GM18505 (cell line): ENCODE data around the gene DLD.
A peak's percentile ranks its signal among the peaks of the same experiment; 100 is the strongest.
"Not testable (repeated sequence)": the region's sequence is repeated elsewhere in the genome, so short reads cannot be mapped to it uniquely, and the experiment has no call there.

Experiments used
- ATAC-seq: cut with Tn5 transposase; IDR thresholded peaks from one replicate; pipeline ENCODE4 v1.9.1; 2021; ENCODE audit not compliant: unreplicated experiment
- POLR2A ChIP-seq: IDR thresholded peaks from 4 replicates; pipeline ENCODE4 v1.6.1; 2011; ENCODE audit warnings: borderline replicate concordance; ENCODE audit not compliant: insufficient read depth, insufficient read length; ENCODE audit errors: extremely low read depth

The DLD gene

DNA sequence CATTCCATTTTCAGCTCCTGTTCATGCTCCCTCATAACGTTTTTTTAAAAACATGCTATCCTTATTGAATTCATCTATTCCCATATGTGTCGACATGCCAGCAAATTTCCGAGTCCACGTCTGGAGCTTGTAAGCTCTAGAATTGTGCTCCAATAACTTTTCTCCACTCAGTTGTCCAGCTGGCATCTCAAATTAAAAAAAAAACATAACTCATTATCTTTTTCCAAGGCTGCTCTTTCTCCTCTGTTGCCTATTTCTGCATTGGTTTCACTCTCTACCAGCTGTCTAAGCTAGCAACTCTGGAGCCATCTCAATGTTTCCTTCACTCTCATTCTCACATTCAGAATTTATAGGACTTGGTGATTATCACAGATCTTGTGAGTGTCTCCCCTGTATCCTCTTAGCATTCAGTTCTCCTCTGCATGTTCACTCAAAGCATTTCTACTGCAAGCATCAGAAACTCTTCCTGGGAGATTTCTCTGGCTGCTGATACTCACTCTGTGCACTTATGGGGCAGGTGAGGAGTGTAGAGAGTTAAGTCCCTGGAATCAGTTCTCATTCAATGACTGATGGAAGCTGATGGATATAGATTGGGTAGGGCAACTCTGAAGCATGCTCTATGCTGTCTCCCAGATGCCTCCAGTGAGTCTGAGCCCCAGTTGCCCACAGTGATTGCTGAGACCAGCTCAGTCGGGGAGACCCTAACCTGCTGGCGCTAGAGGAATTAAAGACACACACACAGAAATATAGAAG is 6.7 kb upstream of the DLD start:
- ATAC-seq = no peak
- TF ChIP-seq POLR2A = no peak

- ATAC-seq = not testable (repeated sequence)
Measured at GRCh38 chr7:107887827-107888226, 3.2 kb upstream of the DLD start.

DNA sequence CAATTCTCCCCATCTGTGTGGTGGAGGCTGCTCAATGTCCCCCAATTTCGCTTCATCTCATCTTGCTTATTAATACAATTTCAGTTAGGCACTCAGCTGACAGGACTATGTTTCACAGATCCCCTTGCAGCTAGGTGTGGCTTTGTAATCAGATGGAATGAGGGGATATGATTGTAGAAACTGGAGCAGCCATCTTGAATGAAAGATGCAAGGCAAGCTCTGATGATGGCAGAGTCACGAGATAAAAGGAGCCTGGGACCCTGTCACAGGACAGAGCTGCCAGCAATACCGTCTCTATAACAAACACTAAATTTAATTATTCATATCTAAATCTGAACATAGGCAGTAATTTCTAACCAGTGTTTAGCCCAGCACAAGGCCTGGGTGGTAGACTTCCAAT is 991 bp upstream of the DLD start:
- no peak for ATAC-seq
- TF ChIP-seq POLR2A = no peak

DNA sequence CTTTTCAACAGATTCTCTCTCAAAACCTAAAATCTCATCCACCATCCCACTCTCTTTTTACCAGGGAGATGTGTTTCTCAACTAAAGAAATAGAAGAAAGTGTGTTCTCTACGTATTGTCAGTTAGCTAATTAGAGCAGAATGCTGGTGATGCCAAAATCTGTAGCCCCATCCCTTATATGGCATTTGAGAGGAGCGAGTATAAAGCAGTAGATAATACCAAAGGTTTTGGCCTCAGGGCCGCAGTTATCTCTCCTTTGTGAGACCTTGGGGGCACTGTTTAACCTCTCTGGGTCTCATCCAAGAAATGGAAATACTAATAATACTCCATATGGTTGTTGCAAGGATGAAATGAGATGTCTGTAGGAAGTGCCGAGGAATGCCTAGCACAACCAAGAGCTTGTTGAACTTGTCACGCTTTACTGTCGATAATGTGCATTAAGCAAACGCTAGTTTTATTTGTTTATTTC is 456 bp upstream of the DLD start:
- TF ChIP-seq POLR2A = no peak
- peak; percentile 0 for ATAC-seq

DNA sequence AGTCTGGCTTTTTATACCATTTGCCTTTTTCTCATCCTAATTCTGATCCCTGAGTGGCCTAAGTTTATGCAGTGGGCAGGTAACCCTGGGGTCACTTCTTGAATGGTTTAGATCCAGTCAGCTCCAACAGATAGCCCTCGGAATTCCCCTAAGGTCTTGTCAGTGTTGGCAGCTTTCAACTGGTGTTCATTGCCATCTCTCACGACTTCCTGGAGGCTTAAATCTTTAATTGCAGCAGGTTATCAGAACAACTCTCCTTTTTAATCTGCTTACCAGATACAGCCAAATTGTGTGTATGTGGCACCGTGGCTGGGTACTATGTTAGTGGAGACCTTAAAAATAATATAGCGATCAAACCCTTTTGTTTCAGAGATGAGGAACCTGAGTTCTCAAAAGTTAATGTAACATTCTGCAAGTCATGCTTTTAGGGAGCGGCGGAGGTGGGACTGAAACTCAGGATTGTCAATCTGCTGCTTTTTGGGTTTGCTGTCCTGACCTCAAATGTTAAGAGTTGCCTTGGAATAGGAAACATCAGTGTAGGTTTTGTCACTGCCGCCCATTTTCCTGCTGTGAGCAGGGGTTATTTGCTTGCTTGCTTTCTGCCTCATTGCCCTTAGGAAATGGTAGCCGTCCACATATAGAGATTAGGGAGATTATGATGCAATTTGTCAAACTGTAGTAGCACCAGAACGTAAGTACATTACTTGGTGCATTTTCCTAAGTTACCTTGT is 818 bp downstream of the DLD start:
- peak; percentile 30 for ATAC-seq
- TF ChIP-seq POLR2A = no peak

DNA sequence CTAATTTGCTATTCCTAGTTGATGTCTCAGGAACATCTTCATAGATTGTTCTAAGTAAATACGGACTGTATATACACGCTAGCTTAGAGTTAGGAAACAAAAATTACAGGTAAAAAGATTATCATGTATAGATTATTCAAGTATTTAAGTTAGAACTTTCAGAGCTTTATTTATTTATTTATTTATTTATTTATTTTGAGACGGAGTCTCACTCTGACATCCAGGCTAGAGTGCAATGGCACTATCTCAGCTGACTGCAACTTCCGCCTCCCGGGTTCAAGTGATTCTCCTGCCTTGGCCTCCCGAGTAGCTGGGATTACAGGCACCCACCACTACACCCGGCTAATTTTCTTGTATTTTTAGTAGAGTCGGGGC is 1.4 kb downstream of the DLD start:
- not testable (repeated sequence) for ATAC-seq

GRCh38 chr7:107898997-107899594 is 8.1 kb downstream of the DLD start:
- ATAC-seq = no peak
- TF ChIP-seq POLR2A = no peak

GRCh38 chr7:107900496-107901015 is 9.6 kb downstream of the DLD start:
- no peak for ATAC-seq
- TF ChIP-seq POLR2A = no peak

GRCh38 chr7:107902381-107902780 is 11.4 kb downstream of the DLD start:
- no peak for ATAC-seq
- TF ChIP-seq POLR2A = no peak

GRCh38 chr7:107907790-107908189 is 16.8 kb downstream of the DLD start:
- no peak for TF ChIP-seq POLR2A
- ATAC-seq = no peak

GRCh38 chr7:107909445-107909844 is 18.5 kb downstream of the DLD start:
- ATAC-seq = no peak
- TF ChIP-seq POLR2A = no peak

- TF ChIP-seq POLR2A = no peak
- no peak for ATAC-seq
Measured at GRCh38 chr7:107911981-107912380, 21.0 kb downstream of the DLD start.

GRCh38 chr7:107913851-107914250 is 22.9 kb downstream of the DLD start:
- ATAC-seq = no peak
- no peak for TF ChIP-seq POLR2A

GRCh38 chr7:107914831-107915230 is 23.8 kb downstream of the DLD start:
- no peak for TF ChIP-seq POLR2A
- no peak for ATAC-seq
